Omental fat pad (tissue), 4 donors: Measurements from ENCODE around the gene TREH. TPM values are rescaled to one million over a fixed set of nuclear protein-coding genes. Genes with fewer than 3 reads are reported as not detected.

Experiments
- ATAC-seq: fragments of 150-250 bp; one replicate; pipeline ENCODE4 v1.9.1; 2016; ENCODE audit warnings: mild to moderate bottlenecking, moderate library complexity; ENCODE audit not compliant: low FRiP score
- DNase-seq: peaks from one replicate; pipeline ENCODE4 v3.0.0-alpha.2; 2019; ENCODE audit warnings: low spot score
- CTCF ChIP-seq, 3 donors: fragments of 450-650 bp; IDR thresholded peaks; one replicate each; pipeline ENCODE4 v1.5.1; 2016 to 2017; ENCODE audit warnings: antibody characterized with exemption in 3 of 3, mild to moderate bottlenecking in 3 of 3, moderate library complexity in 2 of 3
- total RNA-seq, 4 donors: library from RNA; depleted of rRNA; stranded (reverse); fragments of >200 nt; gene quantifications; one replicate each; pipeline ENCODE4 v1.1.0, GENCODE V29; 2016

The TREH gene
- total RNA-seq, 4 donors from 2014 or later = not detected

GRCh38 chr11:118649941-118650340 lies 29.5 kb downstream of the TREH start:
- no peak for TF ChIP-seq CTCF (IDR thresholded peaks at IDR 0.05)
- ATAC-seq = no peak
- DNase-seq = no peak

GRCh38 chr11:118648291-118648690 lies 31.2 kb downstream of the TREH start:
- DNase-seq (no peak), ATAC-seq (no peak)
- no peak for TF ChIP-seq CTCF (IDR thresholded peaks at IDR 0.05)

- DNase-seq (no peak), ATAC-seq (no peak)
- no peak for TF ChIP-seq CTCF (IDR thresholded peaks at IDR 0.05)
Observed at GRCh38 chr11:118646393-118646792, 33.1 kb downstream of the TREH start.

- no peak for TF ChIP-seq CTCF (IDR thresholded peaks at IDR 0.05)
- DNase-seq = no peak
- no peak for ATAC-seq
Observed at GRCh38 chr11:118645066-118645715, 34.3 kb downstream of the TREH start.

- ATAC-seq = no peak
- no peak for TF ChIP-seq CTCF (IDR thresholded peaks at IDR 0.05)
- no peak for DNase-seq
Observed at GRCh38 chr11:118644496-118644895, 35.0 kb downstream of the TREH start.

- TF ChIP-seq CTCF (IDR thresholded peaks at IDR 0.05) = no peak
- no peak for DNase-seq
- no peak for ATAC-seq
Observed at GRCh38 chr11:118643995-118644345, 35.5 kb downstream of the TREH start.

GRCh38 chr11:118643142-118643994 lies 36.1 kb downstream of the TREH start:
- ATAC-seq (no peak), DNase-seq (no peak)
- no peak for TF ChIP-seq CTCF (IDR thresholded peaks at IDR 0.05)
